Common myeloid progenitor, CD34-positive (primary cell): ENCODE measurements around the gene TK2.

Experiments used
- CTCF ChIA-PET: fragments of 350-600 bp; sonication (Branson Sonifier 250); formaldehyde crosslinking; loops from one replicate; lab custom pipeline; 2021; ENCODE audit warnings: antibody characterized with exemption; lab: Charles Lee
- POLR2A ChIA-PET: fragments of 350-600 bp; sonication (Branson Sonifier 250); formaldehyde crosslinking; loops from one replicate; lab custom pipeline; 2021; ENCODE audit warnings: antibody characterized with exemption; lab: Charles Lee
- DNase-seq, 3 donors: peaks; one replicate each; pipeline versions ENCODE4 v3.0.0 to v3.0.0-alpha.2; 2013
- H3K27ac ChIP-seq, 2 experiments: 1 replicate in 1 of 2; 2 replicates in 1 of 2; pipeline ENCODE4 v1.7.0; 2013; ENCODE audit warnings: inconsistent platforms in 2 of 2, low read length in 2 of 2, mild to moderate bottlenecking in 2 of 2, low read depth in 1 of 2, moderate library complexity in 1 of 2; ENCODE audit not compliant: severe bottlenecking in 2 of 2, insufficient read depth in 1 of 2, poor library complexity in 1 of 2
- H3K27me3 ChIP-seq, 5 experiments: replicated peaks in 2 of 5; 1 replicate in 3 of 5; 2 replicates in 2 of 5; pipeline versions ENCODE4 v1.6.1 to v1.7.0; 2013; ENCODE audit warnings: low read length in 4 of 5, mild to moderate bottlenecking in 2 of 5, moderate library complexity in 2 of 5, inconsistent platforms in 1 of 5; ENCODE audit not compliant: insufficient read depth in 5 of 5, control insufficient read depth in 4 of 5
- H3K36me3 ChIP-seq, 4 experiments: 1 replicate in 2 of 4; 2 replicates in 2 of 4; pipeline versions ENCODE4 v1.6.1 to v1.7.0; 2013; ENCODE audit warnings: low read length in 3 of 4, control low read depth in 1 of 4, mild to moderate bottlenecking in 1 of 4; ENCODE audit not compliant: control insufficient read depth in 4 of 4, insufficient read depth in 4 of 4
- H3K4me1 ChIP-seq, 4 experiments: 1 replicate in 3 of 4; 2 replicates in 1 of 4; pipeline versions ENCODE4 v1.6.1 to v1.7.1; 2013; ENCODE audit warnings: low read length in 3 of 4, mild to moderate bottlenecking in 3 of 4, control low read depth in 1 of 4, inconsistent platforms in 1 of 4, moderate library complexity in 1 of 4; ENCODE audit not compliant: control insufficient read depth in 4 of 4, insufficient read depth in 4 of 4; ENCODE audit errors: control extremely low read depth in 1 of 4
- H3K4me3 ChIP-seq, 7 experiments: 1 replicate in 4 of 7; 2 replicates in 3 of 7; pipeline versions ENCODE4 v1.5.1 to v1.7.0; 2013; ENCODE audit warnings: mild to moderate bottlenecking in 7 of 7, low read length in 6 of 7, moderate library complexity in 6 of 7, inconsistent platforms in 2 of 7, low read depth in 2 of 7, control low read depth in 1 of 7; ENCODE audit not compliant: insufficient read depth in 4 of 7, control insufficient read depth in 1 of 7; ENCODE audit errors: extremely low read depth in 1 of 7
- H3K9me3 ChIP-seq, 5 experiments: 1 replicate in 4 of 5; 2 replicates in 1 of 5; pipeline versions ENCODE4 v1.6.1 to v1.7.1; 2013; ENCODE audit warnings: low read length in 4 of 5, mild to moderate bottlenecking in 2 of 5, inconsistent platforms in 1 of 5, low read depth in 1 of 5, moderate library complexity in 1 of 5; ENCODE audit not compliant: control insufficient read depth in 4 of 5, insufficient read depth in 2 of 5; ENCODE audit errors: control extremely low read depth in 1 of 5
- WGBS: methylation state at CpG from one replicate; pipeline ENCODE4 v1.1.5; 2013; ENCODE audit not compliant: insufficient coverage; 5-methylcytosine and 5-hydroxymethylcytosine counted together

TK2 gene

GRCh38 chr16:66508914-66509496 is 40.9 kb downstream of the TK2 start:
- POLR2A ChIA-PET: interaction anchor here (1.1 kb wide), 1 partner anchor 81 kb away, joined by 3 read pairs; no protein-coding TSS in a partner anchor
- peaks cover 0 to 23% (median 10%) of the 10 kb centered on the region in 4 experiments for H3K4me1 ChIP-seq
- no peak for DNase-seq
- H3K27ac ChIP-seq: no peak overlapping the region
- no peak overlapping the region for H3K4me3 ChIP-seq
- no peaks in the 10 kb centered on the region for H3K9me3 ChIP-seq
- peaks cover 0 to 26% (median 0%) of the 10 kb centered on the region in 4 experiments for H3K36me3 ChIP-seq
- no peaks in the 10 kb centered on the region for H3K27me3 ChIP-seq
- CTCF ChIA-PET: interaction anchor here (0.7 to 5.7 kb wide), 12 partner anchors 15 to 102 kb away, joined by 3 to 85 read pairs (median 10); partner anchors contain the start of genes CKLF and CMTM2
- WGBS: 94% methylated on average over 8 of the region's 9 CpGs

GRCh38 chr16:66508248-66508913 is 41.5 kb downstream of the TK2 start:
- no peaks in the 10 kb centered on the region for H3K9me3 ChIP-seq
- WGBS: 85% methylated on average over 6 of the region's 7 CpGs
- no peak overlapping the region for H3K4me3 ChIP-seq
- H3K36me3 ChIP-seq: peaks cover 0 to 22% (median 0%) of the 10 kb centered on the region in 4 experiments
- ChIA-PET POLR2A (interaction anchor here (1.1 kb wide), 1 partner anchor 81 kb away, joined by 3 read pairs; no protein-coding TSS in a partner anchor), CTCF (interaction anchor here (0.7 to 5.7 kb wide), 12 partner anchors 16 to 102 kb away, joined by 3 to 85 read pairs (median 7); partner anchors contain the start of gene CKLF)
- peaks cover 0 to 19% (median 9%) of the 10 kb centered on the region in 4 experiments for H3K4me1 ChIP-seq
- no peak overlapping the region for H3K27ac ChIP-seq
- DNase-seq: no peak
- no peaks in the 10 kb centered on the region for H3K27me3 ChIP-seq

- H3K4me3 ChIP-seq: no peak overlapping the region
- ChIA-PET CTCF (interaction anchor here (0.7 to 5.7 kb wide), 9 partner anchors 16 to 101 kb away, joined by 3 to 30 read pairs (median 8); partner anchors contain the start of gene CKLF), POLR2A (no interaction called here)
- no peak overlapping the region for H3K27ac ChIP-seq
- no peaks in the 10 kb centered on the region for H3K9me3 ChIP-seq
- no peaks in the 10 kb centered on the region for H3K27me3 ChIP-seq
- H3K36me3 ChIP-seq: peaks cover 0 to 17% (median 0%) of the 10 kb centered on the region in 4 experiments
- WGBS: 100% methylated on average over 1 of the region's 4 CpGs
- H3K4me1 ChIP-seq: peaks cover 0 to 14% (median 8%) of the 10 kb centered on the region in 4 experiments
- no peak for DNase-seq
Observed at GRCh38 chr16:66507731-66508239, 42.1 kb downstream of the TK2 start.

- Histone ChIP-seq H3K9me3 (no peaks in the 10 kb centered on the region), H3K27ac (no peak overlapping the region), H3K4me1 (no peaks in the 10 kb centered on the region), H3K36me3 (no peaks in the 10 kb centered on the region), H3K4me3 (no peak overlapping the region), H3K27me3 (no peaks in the 10 kb centered on the region)
- CTCF ChIA-PET: interaction anchor here (1.0 to 1.6 kb wide), 2 partner anchors 12 to 15 kb away, joined by 3 read pairs; no protein-coding TSS in a partner anchor
- DNase-seq: no peak
- POLR2A ChIA-PET: no interaction called here
- no CpG with 5 or more reads among the region's 3 CpGs for WGBS
Observed at GRCh38 chr16:66503612-66504011, 46.3 kb downstream of the TK2 start.

DNA sequence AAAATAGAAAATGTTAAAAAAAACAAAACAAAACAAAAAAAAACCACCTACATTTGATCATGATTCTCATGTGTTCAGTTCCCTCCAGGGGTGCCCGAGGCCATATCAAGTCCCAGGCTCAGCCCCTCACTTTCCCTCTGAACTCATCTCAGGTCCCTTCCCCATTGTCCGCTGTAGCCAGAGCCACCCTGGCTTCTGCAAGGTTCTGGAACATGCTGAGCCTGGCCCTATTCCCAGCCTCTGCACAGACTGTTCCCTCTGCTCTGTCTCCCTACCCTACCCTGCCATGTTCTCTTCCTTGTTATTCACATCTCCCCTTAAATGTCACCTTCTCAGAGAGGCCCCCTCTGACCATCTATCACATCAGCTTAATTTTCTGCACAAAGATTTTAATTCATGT is 46.9 kb downstream of the TK2 start:
- WGBS: 100% methylated on average over 1 of the region's 2 CpGs
- Histone ChIP-seq H3K4me3 (no peak overlapping the region), H3K4me1 (no peaks in the 10 kb centered on the region), H3K9me3 (no peaks in the 10 kb centered on the region), H3K27me3 (no peaks in the 10 kb centered on the region), H3K36me3 (no peaks in the 10 kb centered on the region), H3K27ac (no peak overlapping the region)
- ChIA-PET CTCF (interaction anchor here (1.0 to 1.6 kb wide), 4 partner anchors 12 to 106 kb away, joined by 3 to 4 read pairs (median 3); no protein-coding TSS in a partner anchor), POLR2A (no interaction called here)
- DNase-seq: no peak

DNA sequence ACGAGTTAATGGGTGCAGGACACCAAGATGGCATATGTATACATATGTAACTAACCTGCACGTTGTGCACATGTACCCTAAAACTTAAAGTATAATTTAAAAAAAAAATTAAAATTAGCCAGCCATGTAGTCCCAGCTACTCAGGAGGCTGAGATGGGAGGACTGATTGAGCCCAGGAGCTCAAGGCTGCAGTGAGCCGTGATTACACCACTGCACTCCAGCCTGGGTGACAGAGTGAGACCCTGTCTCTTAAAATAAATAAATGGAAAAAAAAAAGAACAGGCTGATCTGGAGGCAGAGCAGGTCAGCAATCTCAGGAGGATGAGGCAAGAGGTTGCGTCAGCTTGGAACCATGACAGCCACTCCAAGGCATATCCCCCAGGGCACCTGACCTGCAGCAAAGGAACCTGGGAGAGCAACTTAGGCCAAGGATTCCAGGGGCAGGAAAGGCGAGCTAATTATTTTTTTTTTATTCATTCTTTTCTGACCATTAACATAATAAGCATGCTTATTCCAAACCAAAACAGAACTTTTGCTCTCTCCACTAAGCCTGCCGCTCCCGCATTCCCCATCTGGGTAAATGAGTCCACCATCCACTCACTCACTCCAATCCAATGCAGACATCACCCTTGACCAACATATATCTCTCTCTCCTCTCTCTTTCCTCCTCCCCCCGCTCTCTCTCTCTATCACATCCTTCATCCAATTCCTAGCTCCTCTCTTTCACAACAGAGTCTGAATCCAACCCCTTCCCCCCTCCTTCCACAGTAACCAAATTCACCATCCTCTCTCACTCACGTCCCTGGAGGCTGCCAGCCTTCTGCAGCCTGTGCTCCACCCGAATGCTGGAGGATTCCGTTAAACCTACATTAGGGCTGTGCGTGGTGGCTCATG is 47.7 kb downstream of the TK2 start:
- no peak for DNase-seq
- Histone ChIP-seq H3K36me3 (no peaks in the 10 kb centered on the region), H3K27ac (no peak overlapping the region), H3K4me3 (no peak overlapping the region), H3K4me1 (no peaks in the 10 kb centered on the region), H3K27me3 (no peaks in the 10 kb centered on the region), H3K9me3 (no peaks in the 10 kb centered on the region)
- CTCF ChIA-PET: interaction anchor here (0.6 to 1.2 kb wide), 5 partner anchors 13 to 106 kb away, joined by 3 to 4 read pairs (median 3); no protein-coding TSS in a partner anchor
- POLR2A ChIA-PET: interaction anchor here (0.6 kb wide), 1 partner anchor 22 kb away, joined by 4 read pairs; no protein-coding TSS in a partner anchor
- 96% methylated on average over 5 of the region's 12 CpGs for WGBS
